ENCODE measurements around the gene FBXW4.
A peak's percentile ranks its signal among the peaks of the same experiment; 100 is the strongest.
"Not testable (repeated sequence)": the region's sequence is repeated elsewhere in the genome, so short reads cannot be mapped to it uniquely, and the experiment has no call there.

FBXW4 gene

GRCh38 chr10:101616415-101617101, 78.4 kb downstream of the FBXW4 start:
- no peak for DNase-seq (ENCODE audit: low spot score)

- DNase-seq (ENCODE audit: low spot score), result no peak
Observed at GRCh38 chr10:101615525-101616116, 79.3 kb downstream of the FBXW4 start.

GRCh38 chr10:101614663-101615524, 80.1 kb downstream of the FBXW4 start:
- no peak for DNase-seq (ENCODE audit: low spot score)

- no peak for DNase-seq (ENCODE audit: low spot score)
Observed at GRCh38 chr10:101613646-101614045, 81.3 kb downstream of the FBXW4 start.

- peak; percentile 57 for DNase-seq (ENCODE audit: low spot score)
Observed at GRCh38 chr10:101612872-101613271, 82.1 kb downstream of the FBXW4 start.

- no peak for DNase-seq (ENCODE audit: low spot score)
Observed at GRCh38 chr10:101612086-101612485, 82.9 kb downstream of the FBXW4 start.

GRCh38 chr10:101611096-101611905, 83.7 kb downstream of the FBXW4 start:
- no peak for DNase-seq (ENCODE audit: low spot score)

- DNase-seq (ENCODE audit: low spot score), result no peak
Observed at GRCh38 chr10:101609481-101609880, 85.5 kb downstream of the FBXW4 start.

- peak; percentile 50 for DNase-seq (ENCODE audit: low spot score)
Observed at GRCh38 chr10:101607124-101607523, 87.8 kb downstream of the FBXW4 start.

GRCh38 chr10:101602761-101603398, 92.1 kb downstream of the FBXW4 start:
- DNase-seq (ENCODE audit: low spot score), result peak; percentile 90

GRCh38 chr10:101601541-101601940, 93.4 kb downstream of the FBXW4 start:
- DNase-seq (ENCODE audit: low spot score), result no peak

GRCh38 chr10:101597091-101597900, 97.7 kb downstream of the FBXW4 start:
- peak; percentile 73 for DNase-seq (ENCODE audit: low spot score)

GRCh38 chr10:101595591-101596433, 99.2 kb downstream of the FBXW4 start:
- DNase-seq (ENCODE audit: low spot score), result no peak

- not testable (repeated sequence) for DNase-seq (ENCODE audit: low spot score)
Observed at GRCh38 chr10:101593331-101593730, 101.6 kb downstream of the FBXW4 start.

GRCh38 chr10:101588879-101589278, 106.1 kb downstream of the FBXW4 start:
- no peak for DNase-seq (ENCODE audit: low spot score)

- DNase-seq (ENCODE audit: low spot score), result peak; percentile 96
Observed at GRCh38 chr10:101587725-101588653, 107.0 kb downstream of the FBXW4 start, which contains the start of the genes DPCD and POLL. Gene DPCD, plus strand, starts transcription at chr10:101588321. Its CDS starts 16 bp downstream, at chr10:101588337. Gene POLL, minus strand, starts transcription at chr10:101588257. Its CDS starts 897 bp downstream, at chr10:101587360.

- no peak for DNase-seq (ENCODE audit: low spot score)
Observed at GRCh38 chr10:101585841-101586240, 109.1 kb downstream of the FBXW4 start.

Measured in ecto neural progenitor cell (in vitro differentiated cells).